Measurements from ENCODE around the gene ZNF286A.
"Not testable (repeated sequence)": the region's sequence is repeated elsewhere in the genome, so short reads cannot be mapped to it uniquely, and the experiment has no call there.

The ZNF286A gene

GRCh38 chr17:15704239-15704638 is 4.7 kb downstream of the ZNF286A start:
- H3K36me3 ChIP-seq (ENCODE audit: control insufficient read depth, insufficient read depth, low read length, severe bottlenecking) = peaks cover 34% of the 10 kb centered on the region

GRCh38 chr17:15704813-15705212 is 5.3 kb downstream of the ZNF286A start:
- not testable (repeated sequence) for H3K4me1 ChIP-seq (ENCODE audit: control insufficient read depth, insufficient read depth, low read length); DNase-seq (ENCODE audit: low read depth); H3K4me3 ChIP-seq (ENCODE audit: low read length); H3K9ac ChIP-seq (ENCODE audit: low read length); H3K27me3 ChIP-seq (replicated peaks; ENCODE audit: control insufficient read depth, insufficient read depth, low read length)
- peaks cover 34% of the 10 kb centered on the region for H3K36me3 ChIP-seq (ENCODE audit: control insufficient read depth, insufficient read depth, low read length, severe bottlenecking)
- peaks cover 40% of the 10 kb centered on the region for H3K9me3 ChIP-seq (ENCODE audit: control insufficient read depth, low read length)

More at GRCh38 chr17:15704239-15704638, 4.7 kb downstream of the ZNF286A start:
- H3K4me3 ChIP-seq (ENCODE audit: low read length); DNase-seq (ENCODE audit: low read depth); H3K9ac ChIP-seq (ENCODE audit: low read length); H3K27me3 ChIP-seq (replicated peaks; ENCODE audit: control insufficient read depth, insufficient read depth, low read length); H3K4me1 ChIP-seq (ENCODE audit: control insufficient read depth, insufficient read depth, low read length): not testable (repeated sequence)
- peaks cover 37% of the 10 kb centered on the region for H3K9me3 ChIP-seq (ENCODE audit: control insufficient read depth, low read length)

- H3K27me3 ChIP-seq (replicated peaks; ENCODE audit: control insufficient read depth, insufficient read depth, low read length); DNase-seq (ENCODE audit: low read depth); H3K9ac ChIP-seq (ENCODE audit: low read length); H3K4me1 ChIP-seq (ENCODE audit: control insufficient read depth, insufficient read depth, low read length): not testable (repeated sequence)
- Histone ChIP-seq H3K9me3 (ENCODE audit: control insufficient read depth, low read length) (peaks cover 61% of the 10 kb centered on the region), H3K4me3 (ENCODE audit: low read length) (peak overlapping the region; percentile 47), H3K36me3 (ENCODE audit: control insufficient read depth, insufficient read depth, low read length, severe bottlenecking) (peaks cover 45% of the 10 kb centered on the region)
Measured at GRCh38 chr17:15708879-15709278, 9.3 kb downstream of the ZNF286A start.

GRCh38 chr17:15716601-15717563 is 17.3 kb downstream of the ZNF286A start:
- peaks cover 63% of the 10 kb centered on the region for H3K9me3 ChIP-seq (ENCODE audit: control insufficient read depth, low read length)
- H3K9ac ChIP-seq (ENCODE audit: low read length); DNase-seq (ENCODE audit: low read depth); H3K4me1 ChIP-seq (ENCODE audit: control insufficient read depth, insufficient read depth, low read length); H3K27me3 ChIP-seq (replicated peaks; ENCODE audit: control insufficient read depth, insufficient read depth, low read length): not testable (repeated sequence)
- peaks cover 22% of the 10 kb centered on the region for H3K36me3 ChIP-seq (ENCODE audit: control insufficient read depth, insufficient read depth, low read length, severe bottlenecking)
- peak overlapping the region; percentile 54 for H3K4me3 ChIP-seq (ENCODE audit: low read length)

- not testable (repeated sequence) for H3K36me3 ChIP-seq (ENCODE audit: control insufficient read depth, insufficient read depth, low read length, severe bottlenecking); H3K4me1 ChIP-seq (ENCODE audit: control insufficient read depth, insufficient read depth, low read length); H3K9me3 ChIP-seq (ENCODE audit: control insufficient read depth, low read length); H3K27me3 ChIP-seq (replicated peaks; ENCODE audit: control insufficient read depth, insufficient read depth, low read length); H3K4me3 ChIP-seq (ENCODE audit: low read length); DNase-seq (ENCODE audit: low read depth); H3K9ac ChIP-seq (ENCODE audit: low read length)
Measured at GRCh38 chr17:15730535-15730934, 31.0 kb downstream of the ZNF286A start.

GRCh38 chr17:15731900-15732299 is 32.3 kb downstream of the ZNF286A start, which contains the start of gene TBC1D26:
Gene TBC1D26, plus strand, starts transcription at chr17:15732283. Its CDS starts 3,066 bp downstream, at chr17:15735349.
- not testable (repeated sequence) for H3K9me3 ChIP-seq (ENCODE audit: control insufficient read depth, low read length); H3K4me1 ChIP-seq (ENCODE audit: control insufficient read depth, insufficient read depth, low read length); H3K4me3 ChIP-seq (ENCODE audit: low read length); DNase-seq (ENCODE audit: low read depth); H3K27me3 ChIP-seq (replicated peaks; ENCODE audit: control insufficient read depth, insufficient read depth, low read length); H3K36me3 ChIP-seq (ENCODE audit: control insufficient read depth, insufficient read depth, low read length, severe bottlenecking); H3K9ac ChIP-seq (ENCODE audit: low read length)

- not testable (repeated sequence) for H3K9ac ChIP-seq (ENCODE audit: low read length); H3K9me3 ChIP-seq (ENCODE audit: control insufficient read depth, low read length); H3K27me3 ChIP-seq (replicated peaks; ENCODE audit: control insufficient read depth, insufficient read depth, low read length); DNase-seq (ENCODE audit: low read depth); H3K4me1 ChIP-seq (ENCODE audit: control insufficient read depth, insufficient read depth, low read length); H3K4me3 ChIP-seq (ENCODE audit: low read length); H3K36me3 ChIP-seq (ENCODE audit: control insufficient read depth, insufficient read depth, low read length, severe bottlenecking)
Measured at GRCh38 chr17:15733174-15733789, 33.7 kb downstream of the ZNF286A start.

GRCh38 chr17:15736578-15736977 is 37.0 kb downstream of the ZNF286A start:
- not testable (repeated sequence) for H3K4me3 ChIP-seq (ENCODE audit: low read length); H3K36me3 ChIP-seq (ENCODE audit: control insufficient read depth, insufficient read depth, low read length, severe bottlenecking); H3K9ac ChIP-seq (ENCODE audit: low read length); DNase-seq (ENCODE audit: low read depth); H3K4me1 ChIP-seq (ENCODE audit: control insufficient read depth, insufficient read depth, low read length); H3K9me3 ChIP-seq (ENCODE audit: control insufficient read depth, low read length)
- H3K27me3 ChIP-seq (replicated peaks; ENCODE audit: control insufficient read depth, insufficient read depth, low read length) = peaks cover 11% of the 10 kb centered on the region

GRCh38 chr17:15738066-15738465 is 38.5 kb downstream of the ZNF286A start:
- no peak overlapping the region for H3K4me3 ChIP-seq (ENCODE audit: low read length)
- no peak overlapping the region for H3K9ac ChIP-seq (ENCODE audit: low read length)
- H3K9me3 ChIP-seq (ENCODE audit: control insufficient read depth, low read length) = no peaks in the 10 kb centered on the region
- no peak for DNase-seq (ENCODE audit: low read depth)
- peaks cover 18% of the 10 kb centered on the region for H3K27me3 ChIP-seq (replicated peaks; ENCODE audit: control insufficient read depth, insufficient read depth, low read length)
- no peaks in the 10 kb centered on the region for H3K4me1 ChIP-seq (ENCODE audit: control insufficient read depth, insufficient read depth, low read length)
- H3K36me3 ChIP-seq (ENCODE audit: control insufficient read depth, insufficient read depth, low read length, severe bottlenecking) = no peaks in the 10 kb centered on the region

GRCh38 chr17:15739259-15739658 is 39.7 kb downstream of the ZNF286A start:
- H3K27me3 ChIP-seq (replicated peaks; ENCODE audit: control insufficient read depth, insufficient read depth, low read length) = peaks cover 19% of the 10 kb centered on the region
- DNase-seq (ENCODE audit: low read depth); H3K9ac ChIP-seq (ENCODE audit: low read length); H3K36me3 ChIP-seq (ENCODE audit: control insufficient read depth, insufficient read depth, low read length, severe bottlenecking); H3K4me3 ChIP-seq (ENCODE audit: low read length); H3K9me3 ChIP-seq (ENCODE audit: control insufficient read depth, low read length); H3K4me1 ChIP-seq (ENCODE audit: control insufficient read depth, insufficient read depth, low read length): not testable (repeated sequence)

- not testable (repeated sequence) for H3K9ac ChIP-seq (ENCODE audit: low read length); H3K9me3 ChIP-seq (ENCODE audit: control insufficient read depth, low read length); H3K4me1 ChIP-seq (ENCODE audit: control insufficient read depth, insufficient read depth, low read length); DNase-seq (ENCODE audit: low read depth); H3K4me3 ChIP-seq (ENCODE audit: low read length); H3K36me3 ChIP-seq (ENCODE audit: control insufficient read depth, insufficient read depth, low read length, severe bottlenecking)
- peaks cover 20% of the 10 kb centered on the region for H3K27me3 ChIP-seq (replicated peaks; ENCODE audit: control insufficient read depth, insufficient read depth, low read length)
Measured at GRCh38 chr17:15740041-15740440, 40.5 kb downstream of the ZNF286A start.

Data from adipocyte (in vitro differentiated cells).